ENCODE results near the gene TBL1X.

GRCh38 chrX:9730078-9730477, 265.2 kb downstream of the TBL1X start:
- TF ChIP-seq TAF1 (IDR thresholded peaks at IDR 0.05; ENCODE audit: borderline replicate concordance, insufficient read depth, low read length): no peak
- TF ChIP-seq REST (IDR thresholded peaks at IDR 0.05; ENCODE audit: insufficient read depth in 1 of 2, low read depth in 2 of 2, low read length in 2 of 2): no peak
- no peak for TF ChIP-seq POLR2AphosphoS5 (IDR thresholded peaks at IDR 0.05; ENCODE audit: low read depth, low read length)
- no peak for TF ChIP-seq SIN3A (IDR thresholded peaks at IDR 0.05; ENCODE audit: borderline replicate concordance, insufficient read depth, low read length)
